Hepatocyte (in vitro differentiated cells): ENCODE results near the gene EDEM3. TPM values are rescaled to one million over a fixed set of nuclear protein-coding genes. Genes with fewer than 3 reads are reported as not detected.

Source experiments
- DNase-seq: peaks from one replicate; pipeline ENCODE4 v3.0.0-alpha.2; 2016; ENCODE audit warnings: low spot score
- H2AFZ ChIP-seq: fragments of 200-600 bp; sonication (generic); 2 replicates; pipeline ENCODE4 v1.6.0; 2016; ENCODE audit warnings: antibody characterized with exemption, mild to moderate bottlenecking
- H3K27ac ChIP-seq: fragments of 200-600 bp; sonication (generic); 2 replicates; pipeline ENCODE4 v1.5.1; 2016; ENCODE audit warnings: mild to moderate bottlenecking
- H3K27me3 ChIP-seq: fragments of 200-600 bp; sonication (generic); 2 replicates; pipeline ENCODE4 v1.6.1; 2016
- H3K36me3 ChIP-seq: fragments of 200-600 bp; sonication (generic); replicated peaks from 2 replicates; pipeline ENCODE4 v1.5.1; 2016; ENCODE audit warnings: low read depth; ENCODE audit not compliant: insufficient read depth
- H3K4me1 ChIP-seq: fragments of 200-600 bp; sonication (generic); 2 replicates; pipeline ENCODE4 v1.5.1; 2016; ENCODE audit warnings: mild to moderate bottlenecking, moderate library complexity; ENCODE audit not compliant: insufficient read depth
- H3K4me2 ChIP-seq: fragments of 200-600 bp; sonication (generic); 2 replicates; pipeline ENCODE4 v1.6.0; 2016
- H3K4me3 ChIP-seq: fragments of 200-600 bp; sonication (generic); 2 replicates; pipeline ENCODE4 v1.5.1; 2016; ENCODE audit warnings: mild to moderate bottlenecking
- H3K79me2 ChIP-seq: fragments of 200-600 bp; sonication (generic); 2 replicates; pipeline ENCODE4 v1.6.0; 2017; ENCODE audit warnings: mild to moderate bottlenecking
- H3K9me2 ChIP-seq: fragments of 200-600 bp; sonication (generic); replicated peaks from 2 replicates; pipeline ENCODE4 v1.6.0; 2017; ENCODE audit warnings: mild to moderate bottlenecking; ENCODE audit not compliant: insufficient read depth
- H3K9me3 ChIP-seq: fragments of 200-600 bp; sonication (generic); 2 replicates; pipeline ENCODE4 v1.5.1; 2016; ENCODE audit warnings: low read depth, mild to moderate bottlenecking
- H4K20me1 ChIP-seq: fragments of 200-600 bp; sonication (generic); 2 replicates; pipeline ENCODE4 v1.6.0; 2016; ENCODE audit warnings: mild to moderate bottlenecking; ENCODE audit not compliant: insufficient read depth, poor library complexity, severe bottlenecking
- EZH2 ChIP-seq: fragments of 200-600 bp; sonication (generic); IDR thresholded peaks from 2 replicates; pipeline ENCODE4 v1.6.1; 2016; ENCODE audit warnings: antibody characterized with exemption, mild to moderate bottlenecking, borderline replicate concordance
- EZH2phosphoT487 ChIP-seq: fragments of 200-600 bp; sonication (generic); IDR thresholded peaks from one replicate; pipeline ENCODE4 v1.6.1; 2018; ENCODE audit warnings: antibody characterized with exemption, mild to moderate bottlenecking, low read depth, moderate library complexity; ENCODE audit not compliant: unreplicated experiment, severe bottlenecking
- WGBS: methylation state at CpG from one replicate; pipeline ENCODE4 v1.1.6; 2016; ENCODE audit warnings: low lambda C conversion rate; ENCODE audit errors: missing lambda C conversion rate; 5-methylcytosine and 5-hydroxymethylcytosine counted together
- polyA plus RNA-seq: library from polyadenylated mRNA; unstranded; fragments of >200 nt; fragmentation: Nextera tagmentation; extraction: Ambion mirVana; gene quantifications from 2 replicates; pipeline ENCODE4 v1.2.1, GENCODE V29; 2016
- total RNA-seq: library from RNA; depleted of rRNA; stranded (reverse); fragments of >200 nt; gene quantifications from 2 replicates; pipeline ENCODE4 v1.2.3, GENCODE V29; 2014
- TF ChIP-seq, protein P1 (sequence below): fragments of 200-600 bp; sonication (generic); IDR thresholded peaks from 2 replicates; pipeline ENCODE4 v1.5.1; 2016; ENCODE audit warnings: antibody characterized with exemption, mild to moderate bottlenecking; ENCODE audit not compliant: poor library complexity

The EDEM3 gene
- total and polyA plus RNA-seq, 2 experiments from 2014 or later: 14.9 to 54.1 TPM

DNA sequence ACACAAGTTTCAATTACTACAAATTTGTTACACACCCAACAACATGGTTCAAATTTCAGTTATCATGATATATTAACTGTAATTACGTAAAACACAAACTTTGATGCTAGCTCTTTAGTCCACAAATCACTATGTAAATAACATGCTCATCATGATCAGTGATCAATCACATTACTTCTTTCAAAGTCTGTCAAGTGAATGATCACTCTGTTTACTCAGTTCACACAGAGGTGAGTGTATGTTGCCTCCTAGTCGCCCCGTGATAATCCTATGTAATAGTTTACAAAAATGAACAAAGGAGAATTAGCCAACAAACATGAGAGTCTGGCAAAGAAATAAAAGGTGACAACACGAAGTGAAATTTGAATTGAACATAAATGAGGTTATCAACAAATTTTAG is 14.3 kb downstream of the EDEM3 start:
- no peaks in the 10 kb centered on the region for H3K9me3 ChIP-seq
- H4K20me1 ChIP-seq: no peaks in the 10 kb centered on the region
- H3K79me2 ChIP-seq: peaks cover 5% of the 10 kb centered on the region
- WGBS: 50% methylated on average over 4 of the region's 4 CpGs
- no peaks in the 10 kb centered on the region for H3K9me2 ChIP-seq
- H3K4me3 ChIP-seq: no peak overlapping the region
- no peaks in the 10 kb centered on the region for H3K4me1 ChIP-seq
- H3K4me2 ChIP-seq: no peak overlapping the region
- H3K27me3 ChIP-seq: no peaks in the 10 kb centered on the region
- DNase-seq: no peak
- no peak overlapping the region for H2AFZ ChIP-seq
- no peak overlapping the region for H3K27ac ChIP-seq
- H3K36me3 ChIP-seq: no peaks in the 10 kb centered on the region
- TF ChIP-seq, protein P1, sequence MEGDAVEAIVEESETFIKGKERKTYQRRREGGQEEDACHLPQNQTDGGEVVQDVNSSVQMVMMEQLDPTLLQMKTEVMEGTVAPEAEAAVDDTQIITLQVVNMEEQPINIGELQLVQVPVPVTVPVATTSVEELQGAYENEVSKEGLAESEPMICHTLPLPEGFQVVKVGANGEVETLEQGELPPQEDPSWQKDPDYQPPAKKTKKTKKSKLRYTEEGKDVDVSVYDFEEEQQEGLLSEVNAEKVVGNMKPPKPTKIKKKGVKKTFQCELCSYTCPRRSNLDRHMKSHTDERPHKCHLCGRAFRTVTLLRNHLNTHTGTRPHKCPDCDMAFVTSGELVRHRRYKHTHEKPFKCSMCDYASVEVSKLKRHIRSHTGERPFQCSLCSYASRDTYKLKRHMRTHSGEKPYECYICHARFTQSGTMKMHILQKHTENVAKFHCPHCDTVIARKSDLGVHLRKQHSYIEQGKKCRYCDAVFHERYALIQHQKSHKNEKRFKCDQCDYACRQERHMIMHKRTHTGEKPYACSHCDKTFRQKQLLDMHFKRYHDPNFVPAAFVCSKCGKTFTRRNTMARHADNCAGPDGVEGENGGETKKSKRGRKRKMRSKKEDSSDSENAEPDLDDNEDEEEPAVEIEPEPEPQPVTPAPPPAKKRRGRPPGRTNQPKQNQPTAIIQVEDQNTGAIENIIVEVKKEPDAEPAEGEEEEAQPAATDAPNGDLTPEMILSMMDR: no peak
- no peak for TF ChIP-seq EZH2phosphoT487
- no peak for TF ChIP-seq EZH2

DNA sequence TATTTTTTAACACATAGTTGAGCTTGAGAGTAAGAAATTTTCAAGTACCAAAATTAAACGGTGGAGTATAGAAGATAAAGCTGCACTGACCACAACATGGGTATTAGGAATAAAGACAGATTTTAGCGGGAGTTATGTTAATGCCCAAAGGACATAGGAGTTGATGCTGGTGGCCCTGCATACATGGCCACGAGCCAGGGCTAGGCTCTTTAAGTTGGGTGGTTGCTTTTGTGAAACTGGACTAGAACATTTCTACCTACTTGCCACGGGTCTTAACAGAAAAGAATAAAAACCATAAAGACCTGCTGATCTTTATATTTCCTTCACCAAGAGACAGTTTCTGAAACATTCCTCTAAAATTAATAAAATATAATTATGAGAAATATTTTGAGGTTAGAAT is 14.9 kb downstream of the EDEM3 start:
- H3K9me2 ChIP-seq: no peaks in the 10 kb centered on the region
- peaks cover 5% of the 10 kb centered on the region for H3K79me2 ChIP-seq
- no peak for DNase-seq
- TF ChIP-seq EZH2phosphoT487 (no peak), EZH2 (no peak)
- TF ChIP-seq, protein P1: no peak
- no peaks in the 10 kb centered on the region for H3K4me1 ChIP-seq
- WGBS: 94% methylated on average over 4 of the region's 4 CpGs
- H3K9me3 ChIP-seq: no peaks in the 10 kb centered on the region
- H3K4me3 ChIP-seq: no peak overlapping the region
- H3K27me3 ChIP-seq: no peaks in the 10 kb centered on the region
- H4K20me1 ChIP-seq: no peaks in the 10 kb centered on the region
- no peak overlapping the region for H3K27ac ChIP-seq
- H2AFZ ChIP-seq: no peak overlapping the region
- no peak overlapping the region for H3K4me2 ChIP-seq
- no peaks in the 10 kb centered on the region for H3K36me3 ChIP-seq

DNA sequence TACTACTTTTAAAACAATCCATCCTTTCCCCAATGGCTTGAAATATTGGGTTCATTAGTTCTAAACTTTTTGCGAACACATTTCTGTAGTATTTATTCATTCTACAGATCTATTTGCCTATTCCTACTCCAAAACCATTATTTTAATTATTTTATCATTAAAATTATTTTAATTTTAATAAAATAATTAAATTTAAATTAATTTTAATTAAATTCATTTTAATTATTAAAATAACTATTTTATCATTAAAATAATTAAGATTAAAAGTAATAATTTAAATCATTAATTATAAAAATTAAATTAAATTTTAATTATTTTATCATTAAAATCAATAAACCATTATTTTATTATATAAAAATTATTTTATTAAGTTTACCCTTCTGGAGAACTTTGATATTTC is 15.6 kb downstream of the EDEM3 start:
- H3K9me2 ChIP-seq: no peaks in the 10 kb centered on the region
- DNase-seq: no peak
- H3K27ac ChIP-seq: no peak overlapping the region
- peaks cover 2% of the 10 kb centered on the region for H3K79me2 ChIP-seq
- no peaks in the 10 kb centered on the region for H3K36me3 ChIP-seq
- no peaks in the 10 kb centered on the region for H4K20me1 ChIP-seq
- WGBS: 98% methylated on average over 1 of the region's 1 CpG
- H2AFZ ChIP-seq: no peak overlapping the region
- TF ChIP-seq, protein P1: no peak
- TF ChIP-seq EZH2phosphoT487: no peak
- no peak for TF ChIP-seq EZH2
- no peak overlapping the region for H3K4me3 ChIP-seq
- no peak overlapping the region for H3K4me2 ChIP-seq
- H3K9me3 ChIP-seq: no peaks in the 10 kb centered on the region
- H3K27me3 ChIP-seq: no peaks in the 10 kb centered on the region
- no peaks in the 10 kb centered on the region for H3K4me1 ChIP-seq

DNA sequence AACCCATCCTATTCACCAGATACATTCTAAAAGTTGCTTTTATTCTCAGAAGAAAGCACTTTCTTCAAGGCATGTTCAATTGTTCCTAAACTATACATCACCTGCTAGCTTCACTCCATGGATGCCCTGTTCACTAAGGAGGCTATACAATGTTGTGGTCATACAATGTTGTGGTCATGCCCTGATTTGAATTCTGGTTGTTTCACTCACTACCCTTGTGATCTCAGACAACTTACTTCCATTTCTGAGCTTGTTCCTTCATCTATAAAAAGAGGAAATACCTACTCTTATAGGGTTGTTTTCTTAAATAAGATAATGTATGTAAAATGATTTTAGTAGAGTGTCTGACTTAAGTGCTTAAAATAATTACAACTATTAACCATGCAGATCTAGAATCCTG is 19.7 kb downstream of the EDEM3 start:
- no peak overlapping the region for H3K27ac ChIP-seq
- H4K20me1 ChIP-seq: no peaks in the 10 kb centered on the region
- no peaks in the 10 kb centered on the region for H3K4me1 ChIP-seq
- H3K36me3 ChIP-seq: no peaks in the 10 kb centered on the region
- no peaks in the 10 kb centered on the region for H3K9me2 ChIP-seq
- no peaks in the 10 kb centered on the region for H3K79me2 ChIP-seq
- TF ChIP-seq EZH2 (no peak), EZH2phosphoT487 (no peak)
- TF ChIP-seq, protein P1: no peak
- H3K27me3 ChIP-seq: no peaks in the 10 kb centered on the region
- no peaks in the 10 kb centered on the region for H3K9me3 ChIP-seq
- DNase-seq: no peak
- no peak overlapping the region for H2AFZ ChIP-seq
- H3K4me3 ChIP-seq: no peak overlapping the region
- no peak overlapping the region for H3K4me2 ChIP-seq
